ENCODE results near the gene CCIN.
A peak's percentile ranks its signal among the peaks of the same experiment; 100 is the strongest.

CCIN gene

GRCh38 chr9:36163049-36163785 lies 6.0 kb upstream of the CCIN start:
- H3K4me1 ChIP-seq (ENCODE audit: control insufficient read depth, insufficient read depth, low read length), result peaks cover 63% of the 10 kb centered on the region
- peak overlapping the region; percentile 74 for H3K9ac ChIP-seq (ENCODE audit: low read length)
- H3K36me3 ChIP-seq (ENCODE audit: control insufficient read depth, insufficient read depth, low read length, severe bottlenecking), result peaks cover 5% of the 10 kb centered on the region
- H3K4me3 ChIP-seq (ENCODE audit: low read length), result peak overlapping the region; percentile 21
- no peaks in the 10 kb centered on the region for H3K27me3 ChIP-seq (replicated peaks; ENCODE audit: control insufficient read depth, insufficient read depth, low read length)
- peak; percentile 57 for DNase-seq (ENCODE audit: low read depth)
- no peaks in the 10 kb centered on the region for H3K9me3 ChIP-seq (ENCODE audit: control insufficient read depth, low read length)

DNA sequence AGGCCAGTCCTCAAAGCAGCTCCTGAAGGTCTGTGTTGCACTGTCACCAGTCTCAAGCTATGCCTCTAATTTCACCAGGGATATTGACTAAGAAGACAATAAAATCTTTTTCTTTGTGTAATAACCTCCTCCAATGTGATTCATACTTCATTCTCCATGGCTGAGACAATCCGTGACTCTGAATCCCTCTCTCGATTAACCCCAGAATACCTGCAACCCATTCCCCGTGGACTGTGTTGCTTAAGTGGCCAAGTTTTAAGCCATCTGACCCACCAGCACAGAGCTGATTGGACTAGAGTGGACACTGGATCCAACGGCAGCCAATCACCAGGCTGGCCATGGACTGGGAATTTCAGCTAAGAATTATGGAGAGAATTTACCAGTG lies 5.4 kb upstream of the CCIN start:
- H3K9me3 ChIP-seq (ENCODE audit: control insufficient read depth, low read length), result no peaks in the 10 kb centered on the region
- peak; percentile 35 for DNase-seq (ENCODE audit: low read depth)
- no peaks in the 10 kb centered on the region for H3K27me3 ChIP-seq (replicated peaks; ENCODE audit: control insufficient read depth, insufficient read depth, low read length)
- H3K36me3 ChIP-seq (ENCODE audit: control insufficient read depth, insufficient read depth, low read length, severe bottlenecking), result peaks cover 5% of the 10 kb centered on the region
- H3K9ac ChIP-seq (ENCODE audit: low read length), result peak overlapping the region; percentile 74
- H3K4me1 ChIP-seq (ENCODE audit: control insufficient read depth, insufficient read depth, low read length), result peaks cover 57% of the 10 kb centered on the region
- H3K4me3 ChIP-seq (ENCODE audit: low read length), result peak overlapping the region; percentile 21

GRCh38 chr9:36164372-36164771 lies 4.8 kb upstream of the CCIN start:
- no peaks in the 10 kb centered on the region for H3K27me3 ChIP-seq (replicated peaks; ENCODE audit: control insufficient read depth, insufficient read depth, low read length)
- peaks cover 52% of the 10 kb centered on the region for H3K4me1 ChIP-seq (ENCODE audit: control insufficient read depth, insufficient read depth, low read length)
- no peak for DNase-seq (ENCODE audit: low read depth)
- H3K4me3 ChIP-seq (ENCODE audit: low read length), result no peak overlapping the region
- peaks cover 5% of the 10 kb centered on the region for H3K36me3 ChIP-seq (ENCODE audit: control insufficient read depth, insufficient read depth, low read length, severe bottlenecking)
- no peak overlapping the region for H3K9ac ChIP-seq (ENCODE audit: low read length)
- no peaks in the 10 kb centered on the region for H3K9me3 ChIP-seq (ENCODE audit: control insufficient read depth, low read length)

DNA sequence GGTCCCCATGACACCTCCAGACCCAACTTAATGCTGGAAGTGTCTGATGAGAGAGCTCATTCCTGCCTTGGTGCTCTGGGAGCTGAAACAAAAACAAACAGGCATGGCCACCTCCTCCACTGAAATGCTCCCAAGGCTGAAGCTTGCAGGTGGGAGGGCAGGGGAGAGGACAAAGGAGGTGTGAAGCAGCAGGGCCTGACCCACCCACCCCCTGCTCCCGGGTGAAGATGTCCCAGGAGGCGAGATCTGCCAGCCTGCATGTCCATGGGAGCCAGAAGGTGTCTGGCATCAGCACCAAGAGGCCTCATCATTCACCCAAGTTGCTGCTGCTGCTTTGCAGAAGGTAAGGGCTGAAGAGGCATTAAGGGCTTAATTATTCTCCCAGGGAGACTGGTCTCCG lies 4.2 kb upstream of the CCIN start:
- H3K36me3 ChIP-seq (ENCODE audit: control insufficient read depth, insufficient read depth, low read length, severe bottlenecking), result peaks cover 5% of the 10 kb centered on the region
- no peak overlapping the region for H3K4me3 ChIP-seq (ENCODE audit: low read length)
- peaks cover 50% of the 10 kb centered on the region for H3K4me1 ChIP-seq (ENCODE audit: control insufficient read depth, insufficient read depth, low read length)
- no peaks in the 10 kb centered on the region for H3K27me3 ChIP-seq (replicated peaks; ENCODE audit: control insufficient read depth, insufficient read depth, low read length)
- H3K9ac ChIP-seq (ENCODE audit: low read length), result no peak overlapping the region
- DNase-seq (ENCODE audit: low read depth), result no peak
- no peaks in the 10 kb centered on the region for H3K9me3 ChIP-seq (ENCODE audit: control insufficient read depth, low read length)

DNA sequence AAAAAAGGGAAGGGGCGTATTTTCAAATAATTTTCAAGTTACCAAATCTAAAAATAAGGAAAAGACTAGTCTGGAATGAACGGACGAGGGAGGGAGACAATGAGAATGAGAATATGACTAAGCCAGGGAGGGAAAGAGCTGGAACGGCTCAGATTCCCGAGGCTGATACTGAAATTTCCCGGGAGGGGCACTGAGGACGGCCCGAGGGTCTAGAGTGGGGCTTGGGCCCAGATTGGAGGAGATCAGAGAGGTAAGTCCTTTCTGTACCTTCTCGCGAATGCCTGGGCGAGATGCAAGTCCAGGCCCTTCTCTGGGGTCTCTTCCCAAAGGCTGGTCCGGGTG lies 3.4 kb upstream of the CCIN start:
- DNase-seq (ENCODE audit: low read depth), result peak; percentile 73
- H3K9ac ChIP-seq (ENCODE audit: low read length), result peak overlapping the region; percentile 85
- no peaks in the 10 kb centered on the region for H3K27me3 ChIP-seq (replicated peaks; ENCODE audit: control insufficient read depth, insufficient read depth, low read length)
- peaks cover 5% of the 10 kb centered on the region for H3K36me3 ChIP-seq (ENCODE audit: control insufficient read depth, insufficient read depth, low read length, severe bottlenecking)
- no peaks in the 10 kb centered on the region for H3K9me3 ChIP-seq (ENCODE audit: control insufficient read depth, low read length)
- H3K4me3 ChIP-seq (ENCODE audit: low read length), result peak overlapping the region; percentile 83
- H3K4me1 ChIP-seq (ENCODE audit: control insufficient read depth, insufficient read depth, low read length), result peaks cover 50% of the 10 kb centered on the region

- H3K4me1 ChIP-seq (ENCODE audit: control insufficient read depth, insufficient read depth, low read length), result peaks cover 44% of the 10 kb centered on the region
- H3K27me3 ChIP-seq (replicated peaks; ENCODE audit: control insufficient read depth, insufficient read depth, low read length), result no peaks in the 10 kb centered on the region
- no peaks in the 10 kb centered on the region for H3K9me3 ChIP-seq (ENCODE audit: control insufficient read depth, low read length)
- peak overlapping the region; percentile 83 for H3K4me3 ChIP-seq (ENCODE audit: low read length)
- H3K9ac ChIP-seq (ENCODE audit: low read length), result peak overlapping the region; percentile 85
- H3K36me3 ChIP-seq (ENCODE audit: control insufficient read depth, insufficient read depth, low read length, severe bottlenecking), result peaks cover 5% of the 10 kb centered on the region
- DNase-seq (ENCODE audit: low read depth), result peak; percentile 90
Measured at GRCh38 chr9:36166168-36166927, 2.8 kb upstream of the CCIN start.

- DNase-seq (ENCODE audit: low read depth), result no peak
- Histone ChIP-seq H3K36me3 (ENCODE audit: control insufficient read depth, insufficient read depth, low read length, severe bottlenecking) (no peaks in the 10 kb centered on the region), H3K4me3 (ENCODE audit: low read length) (no peak overlapping the region), H3K9me3 (ENCODE audit: control insufficient read depth, low read length) (no peaks in the 10 kb centered on the region), H3K4me1 (ENCODE audit: control insufficient read depth, insufficient read depth, low read length) (peaks cover 13% of the 10 kb centered on the region), H3K27me3 (replicated peaks; ENCODE audit: control insufficient read depth, insufficient read depth, low read length) (no peaks in the 10 kb centered on the region), H3K9ac (ENCODE audit: low read length) (no peak overlapping the region)
Measured at GRCh38 chr9:36169708-36170107, 520 bp downstream of the CCIN start.

GRCh38 chr9:36170531-36170930 lies 1.3 kb downstream of the CCIN start:
- Histone ChIP-seq H3K4me3 (ENCODE audit: low read length) (no peak overlapping the region), H3K4me1 (ENCODE audit: control insufficient read depth, insufficient read depth, low read length) (peaks cover 4% of the 10 kb centered on the region), H3K9me3 (ENCODE audit: control insufficient read depth, low read length) (no peaks in the 10 kb centered on the region), H3K27me3 (replicated peaks; ENCODE audit: control insufficient read depth, insufficient read depth, low read length) (no peaks in the 10 kb centered on the region), H3K36me3 (ENCODE audit: control insufficient read depth, insufficient read depth, low read length, severe bottlenecking) (no peaks in the 10 kb centered on the region), H3K9ac (ENCODE audit: low read length) (no peak overlapping the region)
- no peak for DNase-seq (ENCODE audit: low read depth)

DNA sequence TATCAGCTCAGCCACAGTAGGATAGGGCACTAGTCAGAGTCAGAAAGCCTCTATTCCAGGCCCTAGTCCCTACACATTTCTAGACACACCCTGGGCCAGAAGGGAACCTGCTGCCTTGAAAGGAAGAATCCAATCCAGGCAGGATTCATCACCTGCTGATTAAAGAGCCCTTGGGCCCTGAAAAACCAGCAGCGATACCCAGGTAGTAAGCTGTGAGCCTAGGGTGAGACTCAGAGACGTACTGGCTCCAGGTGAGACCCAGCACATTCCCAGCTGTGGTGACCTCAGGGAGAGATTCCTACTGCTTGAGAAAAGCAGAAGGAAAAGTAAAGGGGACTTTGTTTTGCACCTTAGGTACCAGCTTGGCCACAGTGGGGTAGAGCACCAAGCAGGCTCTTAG lies 4.7 kb downstream of the CCIN start:
- no peaks in the 10 kb centered on the region for H3K27me3 ChIP-seq (replicated peaks; ENCODE audit: control insufficient read depth, insufficient read depth, low read length)
- no peak overlapping the region for H3K9ac ChIP-seq (ENCODE audit: low read length)
- H3K4me1 ChIP-seq (ENCODE audit: control insufficient read depth, insufficient read depth, low read length), result no peaks in the 10 kb centered on the region
- no peaks in the 10 kb centered on the region for H3K9me3 ChIP-seq (ENCODE audit: control insufficient read depth, low read length)
- H3K4me3 ChIP-seq (ENCODE audit: low read length), result no peak overlapping the region
- no peaks in the 10 kb centered on the region for H3K36me3 ChIP-seq (ENCODE audit: control insufficient read depth, insufficient read depth, low read length, severe bottlenecking)
- no peak for DNase-seq (ENCODE audit: low read depth)

- no peaks in the 10 kb centered on the region for H3K9me3 ChIP-seq (ENCODE audit: control insufficient read depth, low read length)
- DNase-seq (ENCODE audit: low read depth), result no peak
Measured at GRCh38 chr9:36174271-36174670, 5.1 kb downstream of the CCIN start.

DNA sequence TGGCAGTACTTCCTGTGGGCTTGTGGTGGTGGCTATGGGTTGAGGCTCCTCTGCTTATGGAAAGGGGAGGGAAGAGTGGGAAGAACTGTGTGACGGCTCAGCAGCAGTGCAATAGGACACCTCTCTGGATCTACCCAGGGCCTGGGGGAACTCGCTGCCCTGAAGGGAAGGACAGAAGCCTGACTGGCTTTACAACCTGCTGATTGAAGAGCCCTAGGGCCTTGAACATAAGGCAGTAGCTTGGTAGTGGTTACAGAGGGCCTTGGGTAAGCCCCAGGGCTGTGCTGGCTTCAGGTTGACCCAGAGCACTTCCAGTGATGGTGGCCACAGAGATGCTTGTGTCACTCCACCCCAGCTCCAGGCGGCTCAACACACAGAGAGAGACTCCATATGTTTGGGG lies 5.5 kb downstream of the CCIN start:
- H3K27me3 ChIP-seq (replicated peaks; ENCODE audit: control insufficient read depth, insufficient read depth, low read length), result no peaks in the 10 kb centered on the region
- H3K9me3 ChIP-seq (ENCODE audit: control insufficient read depth, low read length), result no peaks in the 10 kb centered on the region
- no peak overlapping the region for H3K4me3 ChIP-seq (ENCODE audit: low read length)
- H3K36me3 ChIP-seq (ENCODE audit: control insufficient read depth, insufficient read depth, low read length, severe bottlenecking), result no peaks in the 10 kb centered on the region
- no peaks in the 10 kb centered on the region for H3K4me1 ChIP-seq (ENCODE audit: control insufficient read depth, insufficient read depth, low read length)
- no peak for DNase-seq (ENCODE audit: low read depth)
- no peak overlapping the region for H3K9ac ChIP-seq (ENCODE audit: low read length)

More at GRCh38 chr9:36174271-36174670, 5.1 kb downstream of the CCIN start:
- Histone ChIP-seq H3K9ac (ENCODE audit: low read length) (no peak overlapping the region), H3K36me3 (ENCODE audit: control insufficient read depth, insufficient read depth, low read length, severe bottlenecking) (no peaks in the 10 kb centered on the region), H3K27me3 (replicated peaks; ENCODE audit: control insufficient read depth, insufficient read depth, low read length) (no peaks in the 10 kb centered on the region), H3K4me3 (ENCODE audit: low read length) (no peak overlapping the region), H3K4me1 (ENCODE audit: control insufficient read depth, insufficient read depth, low read length) (no peaks in the 10 kb centered on the region)

Measured in adipocyte (in vitro differentiated cells).